Dermis blood vessel endothelial cell (primary cell): ENCODE measurements around the gene FCN2. TPM values are rescaled to one million over a fixed set of nuclear protein-coding genes. Genes with fewer than 3 reads are reported as not detected.
"Not testable (repeated sequence)": the region's sequence is repeated elsewhere in the genome, so short reads cannot be mapped to it uniquely, and the experiment has no call there.

Experiments
- DNase-seq: peaks from one replicate; pipeline ENCODE4 v3.0.0; 2010
- total RNA-seq: library from RNA; depleted of rRNA; stranded (reverse); fragments of >200 nt; gene quantifications from 2 replicates; pipeline ENCODE4 v1.2.3, GENCODE V29; 2014

The FCN2 gene
- total RNA-seq, 1 donor from 2014 or later, result not detected

DNA sequence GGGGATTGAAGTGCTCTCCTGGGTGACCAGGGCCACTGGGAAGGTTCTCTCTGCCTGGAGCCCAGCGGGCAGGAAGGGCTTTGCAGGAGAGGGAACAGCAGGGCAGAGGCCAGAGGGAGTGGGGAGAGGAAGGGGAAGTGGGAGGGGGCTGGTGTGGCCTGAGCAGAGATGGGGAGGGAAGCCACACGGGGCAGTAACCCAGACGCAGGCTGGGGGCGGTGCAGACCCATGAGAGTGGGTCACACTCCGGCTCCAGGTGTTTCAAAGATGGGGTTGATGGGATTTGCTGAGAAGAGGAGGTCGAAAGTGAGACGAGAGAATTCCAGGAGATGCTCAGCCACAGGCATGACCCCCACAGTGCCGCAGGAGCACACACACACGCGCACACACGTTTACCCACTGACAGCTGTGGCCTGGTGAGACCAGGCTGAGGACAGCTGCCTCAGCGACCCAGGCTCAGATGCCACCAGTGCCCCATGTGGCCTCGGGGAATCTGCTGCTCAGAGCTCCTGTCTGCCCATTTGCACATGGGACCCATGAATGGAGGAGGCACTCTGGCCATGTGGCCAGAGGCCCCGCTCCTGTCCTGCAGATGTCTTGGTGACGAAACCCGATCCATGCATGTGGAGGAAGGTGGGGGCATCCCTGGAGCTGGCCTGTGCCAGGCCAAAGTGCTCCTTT lies 32.7 kb upstream of the FCN2 start:
- no peak for DNase-seq

DNA sequence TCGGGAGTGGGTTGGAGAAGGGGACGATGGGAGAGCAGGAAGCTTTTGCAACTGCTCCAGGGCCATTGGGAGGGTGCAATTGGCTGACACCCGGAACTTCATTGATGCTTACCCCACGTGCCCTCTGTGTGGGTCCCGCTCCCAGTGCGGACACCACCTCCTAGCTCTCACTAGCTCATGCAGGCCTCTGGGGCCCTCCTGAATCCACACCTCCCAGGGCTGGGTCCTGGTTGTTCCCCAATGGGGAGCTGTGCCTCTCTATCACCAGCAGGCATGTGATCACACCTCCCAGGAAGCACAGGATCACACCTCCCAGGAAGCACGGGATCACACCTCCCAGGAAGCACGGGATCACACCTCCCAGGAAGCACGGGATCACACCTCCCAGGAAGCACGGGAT lies 32.1 kb upstream of the FCN2 start:
- no peak for DNase-seq

DNA sequence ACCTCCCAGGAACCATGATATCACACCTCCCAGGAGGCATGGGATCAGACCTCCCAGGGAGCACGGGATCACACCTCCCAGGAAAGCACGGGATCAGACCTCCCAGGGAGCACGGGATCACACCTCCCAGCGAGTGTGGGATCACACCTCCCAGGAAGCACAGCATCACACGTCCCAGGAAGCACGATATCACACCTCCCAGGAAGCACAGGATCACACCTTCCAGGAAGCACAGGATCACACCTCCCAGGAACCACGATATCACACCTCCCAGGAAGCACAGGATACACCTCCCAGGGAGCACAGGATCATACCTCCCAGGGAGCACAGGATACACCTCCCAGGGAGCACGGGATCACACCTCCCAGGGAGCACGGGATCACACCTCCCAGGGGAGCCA lies 30.0 kb upstream of the FCN2 start:
- DNase-seq, result no peak

DNA sequence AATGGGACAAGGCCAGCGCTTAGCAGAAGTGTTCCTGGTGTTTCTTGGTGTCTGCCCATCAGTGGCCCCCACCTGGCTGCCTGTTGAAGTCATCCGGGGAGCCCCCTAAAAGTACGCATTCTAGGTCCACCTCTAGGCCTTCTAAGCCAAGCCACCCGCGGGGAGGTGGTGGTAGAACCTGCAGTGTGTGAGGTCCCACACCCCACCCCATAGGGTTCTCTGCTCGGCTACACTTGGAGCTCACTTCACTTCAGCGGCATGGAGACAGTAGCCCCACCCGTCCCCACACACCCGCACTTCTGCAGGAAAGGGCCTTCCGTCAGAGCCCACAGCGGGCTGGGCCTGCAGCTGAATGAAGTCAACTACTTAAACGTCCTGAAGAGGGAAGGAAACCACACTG lies 29.6 kb upstream of the FCN2 start:
- DNase-seq, result no peak

DNA sequence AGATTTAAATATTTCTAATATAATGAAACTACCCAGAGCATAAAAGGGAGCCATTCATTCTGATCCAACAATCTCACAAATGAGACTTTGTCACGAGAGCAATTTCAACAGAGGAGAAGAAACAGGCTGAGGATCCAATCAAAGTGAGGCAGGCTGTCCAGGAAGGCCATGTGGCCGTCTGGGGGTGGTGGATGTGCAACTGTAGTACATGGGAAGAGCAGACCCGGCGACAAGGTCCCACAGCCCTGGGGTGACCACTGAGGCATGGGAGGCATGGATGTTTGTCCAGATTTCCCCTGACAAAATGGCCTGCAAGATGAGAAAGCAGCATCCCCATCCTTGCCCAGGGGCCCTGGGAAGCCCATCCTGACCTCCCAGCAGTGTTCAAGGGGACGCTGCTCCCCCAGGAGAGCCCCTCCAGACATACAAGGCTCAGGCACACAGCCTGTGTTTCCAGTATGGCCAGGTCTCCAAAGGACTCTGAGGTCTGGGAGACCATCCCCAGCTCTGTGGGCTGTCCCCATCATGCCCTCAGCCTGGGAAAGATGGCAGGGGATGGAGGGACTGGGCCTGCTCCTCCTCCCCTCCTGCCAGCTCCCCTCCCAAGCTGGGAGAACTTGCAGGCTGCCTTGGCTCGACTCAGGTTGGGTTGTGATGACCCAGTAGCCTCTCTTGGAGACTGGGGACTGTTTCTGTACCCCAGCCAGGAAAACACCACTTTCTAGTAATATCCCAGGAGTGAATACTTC lies 27.5 kb upstream of the FCN2 start:
- no peak for DNase-seq

DNA sequence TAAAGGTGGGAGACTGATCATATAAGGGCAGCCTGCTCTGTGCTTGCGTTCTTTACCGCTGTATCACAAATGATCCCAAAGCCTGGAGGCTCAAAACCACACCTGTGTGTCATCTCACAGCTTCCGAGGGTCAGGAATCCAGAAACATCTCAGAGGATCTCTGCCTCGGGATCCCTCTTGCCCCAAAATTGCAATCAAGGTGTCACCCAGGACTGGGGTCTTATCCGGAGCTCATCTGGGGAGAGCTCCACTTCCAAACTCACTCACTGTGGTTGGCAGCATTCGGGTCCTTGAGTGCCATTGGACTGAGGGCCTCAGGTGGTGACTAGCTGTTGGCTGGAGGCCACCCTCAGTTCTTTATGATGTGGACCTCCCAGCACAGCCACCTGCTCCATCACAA lies 26.7 kb upstream of the FCN2 start:
- no peak for DNase-seq

DNA sequence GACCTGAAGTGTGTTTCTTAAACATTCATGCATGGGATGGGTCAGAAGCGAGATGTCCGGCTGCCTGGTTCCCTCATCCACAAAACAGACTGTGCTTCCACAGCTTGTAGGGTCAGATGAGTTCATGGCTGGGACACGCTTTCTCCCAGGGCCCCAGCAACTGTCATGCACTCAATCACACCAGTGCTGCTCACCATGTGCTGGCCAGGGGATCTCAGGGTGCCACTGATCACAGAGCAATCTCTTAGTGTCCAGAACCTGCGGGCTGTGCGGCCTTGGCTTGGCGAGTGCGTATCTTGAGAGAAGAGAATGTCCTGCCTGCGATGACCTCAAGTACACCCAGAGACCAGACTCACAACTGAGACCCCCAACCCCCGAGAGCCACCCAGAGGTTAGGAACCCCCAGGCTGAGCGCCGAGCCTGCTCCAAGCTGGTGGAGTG lies 26.0 kb upstream of the FCN2 start:
- DNase-seq, result no peak

DNA sequence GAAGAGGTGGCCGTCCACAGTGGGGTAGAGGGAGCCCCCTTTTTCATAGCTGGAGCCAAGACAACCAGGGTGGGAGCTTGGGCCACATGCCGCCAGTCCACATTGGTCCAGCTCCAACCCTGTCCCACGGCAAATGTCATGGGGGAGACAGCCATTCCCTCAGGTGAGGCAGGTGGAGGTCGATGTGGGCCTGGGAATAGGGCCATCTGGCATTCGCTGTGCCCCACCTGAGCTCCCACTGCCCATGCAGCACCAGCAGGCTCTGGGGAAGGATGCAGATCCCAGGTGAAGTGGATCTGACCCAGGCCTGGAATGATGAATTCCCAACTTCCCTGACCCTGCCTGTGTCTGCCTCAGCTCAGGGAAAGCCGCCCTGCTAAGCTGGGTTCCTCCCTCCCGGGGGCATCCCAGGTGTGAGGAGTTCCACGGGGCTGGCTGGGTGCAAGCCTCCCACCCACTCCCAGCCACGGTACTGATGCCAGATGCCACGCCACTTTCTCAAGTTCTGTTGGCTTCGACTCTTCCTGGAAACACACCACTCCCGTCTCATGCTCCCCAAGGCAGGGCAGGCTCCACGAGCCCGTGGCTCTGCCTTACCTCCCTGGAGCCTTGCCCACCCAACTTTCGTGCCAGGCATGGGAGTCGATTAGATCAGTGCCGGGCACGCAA lies 25.2 kb upstream of the FCN2 start:
- no peak for DNase-seq

DNA sequence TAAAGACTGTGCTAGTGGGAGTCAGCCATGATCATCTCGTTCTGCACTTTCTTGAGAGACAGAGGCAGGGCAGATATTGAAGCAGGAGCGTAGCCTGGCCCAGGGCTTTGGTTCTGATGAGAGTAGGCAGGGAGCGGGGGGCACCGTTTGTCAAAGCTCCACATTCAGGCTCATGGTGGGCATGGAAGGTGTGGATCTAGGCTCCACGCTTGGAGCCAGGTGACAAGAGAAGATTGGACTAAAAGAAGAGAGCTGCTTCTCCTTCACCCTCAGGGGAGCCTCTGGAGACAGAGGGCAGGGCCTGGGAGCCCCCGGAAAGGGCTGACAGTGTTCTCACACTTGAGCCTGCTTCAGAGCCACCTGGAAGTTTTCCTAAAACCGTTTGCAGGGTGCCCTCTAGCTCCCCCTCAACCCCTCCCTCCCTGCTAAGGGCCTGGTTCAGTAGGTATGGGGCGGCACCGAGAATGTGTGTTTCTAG lies 24.7 kb upstream of the FCN2 start:
- no peak for DNase-seq

DNA sequence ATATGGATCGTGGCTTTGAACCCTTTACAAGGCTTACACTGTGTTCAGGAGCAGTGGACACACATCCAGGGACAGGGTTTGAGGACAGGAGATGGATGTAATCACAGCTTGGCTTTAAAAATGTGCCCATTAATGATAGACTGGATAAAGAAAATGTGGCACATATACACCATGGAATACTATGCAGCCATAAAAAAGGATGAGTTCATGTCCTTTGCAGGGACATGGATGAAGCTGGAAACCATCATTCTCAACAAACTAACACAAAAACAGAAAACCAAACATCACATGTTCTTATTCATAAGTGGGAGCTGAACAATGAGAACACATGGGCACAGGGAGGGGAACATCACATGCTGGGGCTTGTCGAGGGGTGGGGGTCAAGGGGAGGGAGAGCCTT lies 23.2 kb upstream of the FCN2 start:
- not testable (repeated sequence) for DNase-seq

DNA sequence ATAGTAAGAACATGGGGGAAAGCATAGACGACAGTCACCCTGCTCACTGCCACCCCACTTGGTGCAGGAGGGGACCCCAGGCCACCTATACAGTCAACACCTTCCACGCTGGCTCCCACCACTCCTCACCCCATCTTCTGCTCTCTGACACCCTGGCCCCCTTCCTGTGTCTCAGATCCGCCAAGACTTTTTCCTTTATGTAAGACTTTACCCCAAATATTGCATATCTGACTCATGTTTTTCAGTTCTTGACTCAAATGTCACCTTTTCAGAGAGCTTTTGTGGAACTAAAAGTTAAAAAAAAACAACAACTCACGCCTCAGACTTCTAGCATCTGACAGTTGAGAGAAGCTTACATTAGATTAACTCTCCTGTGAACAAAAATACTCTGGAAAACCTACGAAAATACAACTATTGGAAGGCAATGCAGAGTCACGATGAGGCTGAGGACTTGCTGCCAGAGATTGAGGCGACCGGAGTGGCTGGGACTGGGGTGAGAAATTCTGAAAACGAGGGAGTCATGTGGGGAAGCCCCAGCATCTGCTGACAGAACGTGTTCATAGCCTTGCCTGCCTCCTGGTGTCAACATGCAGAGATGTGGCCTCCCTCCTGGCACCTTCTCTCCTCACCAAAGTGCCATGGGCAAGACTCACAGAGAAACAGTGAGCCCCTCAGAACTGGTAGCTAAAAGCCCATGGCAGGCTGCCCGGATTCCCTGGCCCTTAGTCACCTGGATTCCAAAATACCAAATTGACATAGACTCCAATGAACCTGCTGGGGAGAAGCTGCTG lies 22.4 kb upstream of the FCN2 start:
- DNase-seq, result no peak

DNA sequence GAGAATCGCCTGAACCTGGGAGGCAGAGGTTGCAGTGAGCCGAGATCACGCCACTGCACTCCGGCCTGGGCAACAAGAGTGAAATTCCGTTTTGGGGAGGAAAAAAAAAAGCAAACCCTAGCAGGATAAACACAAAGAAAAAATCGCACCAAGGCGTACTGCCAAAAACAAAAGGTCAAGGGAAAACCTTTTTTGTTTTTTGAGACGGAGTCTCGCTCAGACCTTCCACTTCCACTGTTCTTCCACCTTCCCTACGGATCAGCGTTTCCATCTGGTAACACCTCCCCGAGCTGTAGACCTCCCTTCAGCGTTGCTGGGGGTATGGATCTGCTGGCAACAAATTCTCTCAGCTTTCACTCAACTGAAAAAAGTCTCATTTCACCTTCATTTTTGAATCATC lies 20.1 kb upstream of the FCN2 start:
- no peak for DNase-seq

DNA sequence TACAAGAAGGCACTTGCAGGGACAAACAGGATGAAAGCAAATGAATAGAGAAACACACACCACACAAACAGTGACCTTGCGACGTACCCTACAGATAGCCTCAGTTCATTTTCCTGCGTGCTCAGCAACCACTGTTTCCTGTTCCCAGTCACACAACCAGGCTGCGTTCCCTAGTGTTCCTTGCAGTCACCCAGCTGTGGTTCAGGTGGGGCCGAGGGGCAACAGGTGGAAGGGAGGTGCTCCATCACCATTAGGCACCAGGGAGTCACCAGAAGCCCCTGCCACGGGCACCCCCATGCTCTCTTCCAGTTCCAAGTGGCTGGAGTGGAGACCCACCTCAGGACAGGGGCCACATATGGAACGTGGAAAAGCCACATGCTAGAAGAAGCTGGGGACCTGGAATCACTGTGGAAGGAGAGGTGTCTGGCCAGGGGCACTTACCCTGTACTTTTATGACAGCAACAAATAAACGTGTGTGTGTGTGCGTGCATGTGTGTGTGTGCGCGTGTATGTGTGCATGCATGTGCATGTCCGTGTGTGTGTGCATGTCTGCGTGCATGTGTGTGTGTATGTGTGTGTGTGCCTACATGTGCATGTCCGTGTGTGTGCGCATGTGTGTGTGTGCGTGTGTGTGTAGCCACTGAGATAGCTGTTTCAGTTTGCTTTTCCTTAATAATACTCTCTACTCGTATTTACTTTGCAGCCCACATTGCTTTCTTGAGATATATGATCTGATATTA lies 18.8 kb upstream of the FCN2 start:
- DNase-seq, result no peak

DNA sequence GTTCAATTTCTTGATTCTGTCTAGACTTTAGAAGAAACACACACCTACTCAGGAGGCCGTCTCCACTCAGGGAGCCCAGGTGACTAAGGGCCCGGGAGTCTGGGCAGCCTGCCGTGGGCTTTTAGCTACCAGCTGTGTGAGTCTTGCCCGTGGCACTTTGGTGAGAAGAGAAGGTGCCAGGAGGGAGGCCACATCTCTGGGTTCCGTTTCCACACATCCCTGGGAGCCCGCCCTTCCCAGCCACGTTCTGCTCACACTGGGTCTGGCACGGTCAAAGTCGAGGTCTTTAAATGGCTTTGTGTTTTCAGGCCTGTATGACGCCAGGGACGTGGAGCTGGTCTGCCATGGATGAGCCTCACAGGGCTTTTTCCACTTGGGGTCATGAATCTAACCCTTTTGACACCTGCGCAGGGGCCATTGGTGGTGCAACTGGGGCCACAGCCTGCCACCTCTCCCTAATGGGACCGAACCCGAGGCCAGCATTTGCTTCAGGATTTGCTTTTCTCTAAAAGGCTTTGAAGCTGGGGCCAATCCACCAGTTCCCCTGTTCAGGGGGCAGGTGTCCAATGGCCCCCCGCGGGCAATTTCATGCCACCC lies 17.2 kb upstream of the FCN2 start:
- DNase-seq, result no peak

DNA sequence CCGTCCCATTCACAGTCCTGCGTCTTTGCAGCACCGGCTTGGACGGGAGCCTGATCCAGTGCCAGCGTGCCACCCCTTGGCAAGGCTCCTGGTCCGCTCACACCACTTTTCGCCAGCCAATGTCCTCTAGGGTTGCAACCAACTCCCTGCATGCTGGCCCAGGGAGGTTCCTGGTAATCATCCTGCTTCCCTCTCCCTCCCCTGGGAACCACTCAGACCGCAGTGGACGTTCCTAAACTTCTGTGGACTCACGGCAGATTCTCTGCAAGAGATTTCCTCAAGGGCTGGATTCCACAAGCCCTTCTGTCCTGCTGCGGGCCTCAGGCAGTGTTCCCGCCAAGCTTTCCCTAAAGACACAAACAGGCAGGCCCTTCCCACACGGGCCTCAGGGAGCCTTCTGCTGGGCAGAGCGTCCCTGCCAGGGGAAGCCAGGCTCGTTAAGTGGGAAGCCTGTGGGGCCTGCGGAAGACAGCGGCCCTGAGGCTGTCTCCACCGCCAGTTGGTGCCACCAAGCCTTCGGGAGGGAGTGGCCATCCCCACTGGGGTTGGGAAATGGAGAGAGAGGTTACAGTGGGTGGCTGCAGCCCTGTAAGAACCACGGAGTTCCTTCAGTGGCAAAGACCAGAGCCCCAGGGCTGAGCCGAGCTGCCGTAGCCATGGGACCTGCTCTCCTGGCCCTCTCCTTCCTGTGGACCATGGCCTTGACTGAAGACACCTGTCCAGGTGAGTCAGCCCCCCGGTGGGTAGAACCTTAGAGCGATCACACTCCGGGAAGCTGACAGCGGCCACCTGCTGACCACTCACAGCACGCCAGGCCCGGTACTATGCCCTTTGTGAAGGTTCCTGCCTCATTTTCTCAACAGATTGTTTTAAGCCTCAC lies 16.4 kb upstream of the FCN2 start:
- no peak for DNase-seq

DNA sequence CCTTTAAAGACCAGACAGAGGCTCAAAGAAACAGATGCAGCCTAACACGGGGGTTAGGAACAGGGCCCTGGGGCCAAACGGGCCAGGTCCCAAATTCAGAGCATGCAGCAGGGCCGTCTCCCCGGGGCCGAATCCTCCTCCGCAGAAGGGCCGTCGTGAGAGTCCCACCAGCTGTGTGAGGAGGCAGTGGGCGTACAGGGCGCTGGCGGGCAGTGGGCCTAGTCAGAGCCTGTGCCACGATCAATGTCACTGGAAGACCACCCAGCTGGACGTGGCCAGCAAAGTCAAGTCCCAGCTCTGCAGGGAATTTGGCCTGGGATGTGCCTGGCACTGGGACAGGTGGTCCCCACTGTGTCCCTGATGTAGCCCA lies 15.8 kb upstream of the FCN2 start:
- DNase-seq, result no peak

DNA sequence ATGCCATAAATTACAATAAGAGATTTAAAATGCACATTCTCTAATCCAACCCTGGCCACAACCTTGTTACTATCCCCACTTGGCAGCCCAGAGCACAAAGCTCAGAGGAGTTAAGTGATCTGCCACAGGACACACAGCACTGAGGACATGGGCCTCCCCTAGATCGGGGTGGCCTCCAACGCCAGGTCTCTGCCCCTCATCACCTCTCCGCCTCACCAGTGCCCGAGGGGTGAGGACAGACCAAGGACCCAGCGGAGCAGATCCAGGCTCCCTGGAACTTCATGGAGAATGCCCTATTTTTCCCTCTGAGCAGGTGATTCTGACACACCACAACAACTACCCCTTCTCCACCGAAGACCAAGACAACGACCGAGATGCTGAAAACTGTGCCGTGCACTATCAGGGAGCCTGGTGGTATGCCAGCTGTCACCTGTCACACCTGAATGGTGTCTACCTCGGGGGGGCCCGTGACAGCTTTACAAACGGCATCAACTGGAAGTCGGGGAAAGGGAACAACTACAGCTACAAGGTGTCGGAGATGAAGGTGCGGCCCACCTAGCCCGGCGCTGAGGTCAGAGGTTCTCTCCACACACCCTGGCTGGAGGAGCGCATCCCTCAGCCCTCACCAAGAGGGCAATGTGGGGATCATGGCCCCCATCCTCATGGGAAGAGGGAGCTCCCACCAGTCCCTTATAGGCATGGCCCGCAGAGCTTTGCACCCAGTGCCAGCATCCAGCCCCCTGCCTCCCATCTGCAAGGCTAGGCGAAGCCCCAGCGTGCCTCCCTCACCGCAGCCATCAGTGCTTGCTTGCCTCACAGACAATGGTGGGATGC lies 12.5 kb upstream of the FCN2 start:
- DNase-seq, result no peak

DNA sequence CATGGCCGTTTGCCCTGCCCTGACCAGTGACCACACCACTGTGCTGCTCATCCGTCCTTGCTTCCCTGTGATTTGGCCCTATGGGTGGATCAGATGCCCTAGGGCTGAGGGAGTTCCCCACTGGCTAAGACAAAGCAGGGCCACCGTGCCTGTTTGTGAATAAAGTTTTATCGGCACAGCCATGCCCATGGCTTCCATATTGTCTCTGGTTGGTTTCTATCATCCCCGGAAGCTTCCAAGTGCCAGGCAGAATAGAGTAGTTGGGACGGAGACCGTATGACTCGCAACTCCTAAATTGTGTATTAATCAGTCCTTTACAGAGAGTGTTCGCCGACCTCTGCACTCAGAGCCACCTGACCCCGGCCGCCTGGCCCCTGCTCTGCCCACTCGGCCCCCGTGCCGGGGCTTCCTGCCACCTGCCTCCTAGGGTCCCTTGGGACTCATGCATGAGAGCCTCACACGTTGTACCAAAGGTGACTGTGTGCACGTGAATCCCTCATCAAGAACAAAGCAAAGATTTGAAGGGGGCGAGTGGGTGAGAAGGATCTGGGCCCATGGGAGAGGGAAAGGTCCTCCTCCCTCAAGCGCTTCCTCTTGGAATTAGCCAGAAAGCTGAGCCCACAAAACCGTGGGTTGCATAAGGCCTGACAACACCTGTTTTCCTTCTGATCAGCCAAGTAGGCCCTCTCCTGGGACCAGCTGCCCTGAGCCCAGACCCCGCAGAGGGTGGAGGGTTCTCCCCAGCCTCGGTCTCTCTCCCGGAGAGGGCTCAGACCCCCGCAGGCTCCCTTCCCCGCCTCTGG lies 11.7 kb upstream of the FCN2 start:
- DNase-seq, result no peak
